HepG2 (cell line): ENCODE data around the gene POLN. TPM values are rescaled to one million over a fixed set of nuclear protein-coding genes. Genes with fewer than 3 reads are reported as not detected.
A peak's percentile ranks its signal among the peaks of the same experiment; 100 is the strongest.

Experiments
- ATAC-seq: fragments of 200-7000 bp; cut with Tn5 transposase; 3 replicates; pipeline ENCODE4 v1.9.1; 2020; ENCODE audit warnings: mild to moderate bottlenecking, moderate library complexity
- BruUV-seq: library from RNA; stranded (reverse); fragments of 400-500 nt; replicated peaks from 2 replicates; lab custom pipeline; 2021; lab: Mats Ljungman, UMichigan
- CTCF ChIA-PET: fragments of 300-600 bp; formaldehyde crosslinking; extraction: SDS; loops from one replicate; lab custom pipeline; 2021; ENCODE audit warnings: low total read pairs, inconsistent platforms, low intra/inter-chr PET ratio; lab: Yijun Ruan, JAX
- POLR2A ChIA-PET: fragments of 350-600 bp; sonication (Branson Sonifier 250); formaldehyde crosslinking; loops from one replicate; lab custom pipeline; 2020; ENCODE audit warnings: antibody characterized with exemption, inconsistent platforms; lab: Yijun Ruan, JAX
- DNase-seq: peaks from one replicate; pipeline ENCODE4 v3.0.0-alpha.2; 2015; ENCODE audit warnings: low spot score
- FAIRE-seq: peaks from 3 replicates; lab custom pipeline; 2011; peaks lifted over from hg19 to GRCh38; lab: Jason Lieb, UNC
- H2AFZ ChIP-seq: one replicate; pipeline ENCODE4 v1.6.1; 2011; ENCODE audit warnings: low read length, inconsistent platforms
- H3K27ac ChIP-seq: fragments of 300-600 bp; 3 replicates; pipeline ENCODE4 v1.8.0; 2011; ENCODE audit warnings: mixed run types, mild to moderate bottlenecking, mixed read lengths, low read length, inconsistent platforms; ENCODE audit not compliant: insufficient read depth; ENCODE audit errors: extremely low read length
- H3K27me3 ChIP-seq, 2 experiments: fragments of 200-600 bp in 1 of 2; 2 replicates in 1 of 2; 3 replicates in 1 of 2; pipeline versions ENCODE4 v1.6.0 to v1.8.0; 2011; ENCODE audit warnings: low read length in 2 of 2, mild to moderate bottlenecking in 2 of 2, moderate library complexity in 2 of 2, inconsistent platforms in 1 of 2; ENCODE audit not compliant: insufficient read depth in 2 of 2, control insufficient read depth in 1 of 2
- H3K36me3 ChIP-seq, 2 experiments: fragments of 200-600 bp in 1 of 2; replicated peaks in 1 of 2; 2 replicates in 1 of 2; 3 replicates in 1 of 2; pipeline versions ENCODE4 v1.5.1 to v1.8.0; 2011; ENCODE audit warnings: low read length in 2 of 2, inconsistent platforms in 1 of 2; ENCODE audit not compliant: insufficient read depth in 2 of 2, control insufficient read depth in 1 of 2
- H3K4me1 ChIP-seq: 2 replicates; pipeline ENCODE4 v1.5.1; 2012; ENCODE audit warnings: low read length, inconsistent platforms; ENCODE audit not compliant: insufficient read depth
- H3K4me2 ChIP-seq: 2 replicates; pipeline ENCODE4 v1.6.0; 2011; ENCODE audit warnings: low read depth, low read length, inconsistent platforms
- H3K4me3 ChIP-seq, 3 experiments: fragments of 200-600 bp in 1 of 3; sonication (generic), shearing (Covaris generic) in 1 of 3; replicated peaks in 1 of 3; 2 replicates each; pipeline ENCODE4 v1.5.1; 2011 to 2016; ENCODE audit warnings: low read length in 3 of 3, inconsistent platforms in 2 of 3, low read depth in 2 of 3, mild to moderate bottlenecking in 2 of 3, control low read depth in 1 of 3, mixed read lengths in 1 of 3; ENCODE audit not compliant: insufficient read depth in 1 of 3
- H3K79me2 ChIP-seq: one replicate; pipeline ENCODE4 v1.6.1; 2011; ENCODE audit warnings: low read length, inconsistent platforms; ENCODE audit not compliant: insufficient read depth
- H3K9ac ChIP-seq: 2 replicates; pipeline ENCODE4 v1.6.0; 2011; ENCODE audit warnings: mild to moderate bottlenecking, low read depth, low read length, inconsistent platforms; ENCODE audit not compliant: insufficient read depth
- H3K9me3 ChIP-seq: 2 replicates; pipeline ENCODE4 v1.5.1; 2012; ENCODE audit warnings: mild to moderate bottlenecking, low read length
- H4K20me1 ChIP-seq: 2 replicates; pipeline ENCODE4 v1.6.0; 2011; ENCODE audit warnings: inconsistent platforms, mild to moderate bottlenecking, low read length, moderate library complexity; ENCODE audit not compliant: insufficient read depth
- CAMTA2 ChIP-seq: sonication (generic); formaldehyde crosslinking; IDR thresholded peaks from 2 replicates; pipeline ENCODE4 v1.4.0; 2020; ENCODE audit warnings: mild to moderate bottlenecking, missing genetic modification reagents, borderline replicate concordance
- MIXL1 ChIP-seq: IDR thresholded peaks from 2 replicates; pipeline ENCODE4 v1.6.1; 2016
- NR2C2 ChIP-seq: sonication (generic); formaldehyde crosslinking; IDR thresholded peaks from 2 replicates; pipeline ENCODE4 v1.4.0; 2020; ENCODE audit warnings: missing genetic modification reagents, mild to moderate bottlenecking, moderate library complexity, borderline replicate concordance
- PCBP1 ChIP-seq: fragments of 200-400 bp; formaldehyde crosslinking; IDR thresholded peaks from 2 replicates; pipeline ENCODE4 v1.6.1; 2017; ENCODE audit warnings: mild to moderate bottlenecking, low read depth, low read length, borderline replicate concordance
- PCBP2 ChIP-seq: fragments of 200-400 bp; formaldehyde crosslinking; optimal IDR thresholded peaks from 2 replicates; pipeline ENCODE3; 2018; ENCODE audit warnings: low read length, low read depth; ENCODE audit not compliant: poor library complexity, severe bottlenecking
- ZFP36 ChIP-seq: fragments of 150-350 bp; IDR thresholded peaks from 2 replicates; pipeline ENCODE4 v1.6.1; 2018; ENCODE audit warnings: borderline replicate concordance, low read length, low read depth; ENCODE audit not compliant: partially characterized antibody
- ZFY ChIP-seq: sonication (generic); formaldehyde crosslinking; IDR thresholded peaks from 2 replicates; pipeline ENCODE4 v1.4.0; 2020; ENCODE audit warnings: missing genetic modification reagents
- ZNF124 ChIP-seq: sonication (generic); formaldehyde crosslinking; IDR thresholded peaks from 2 replicates; pipeline ENCODE4 v1.4.0; 2020; ENCODE audit warnings: missing genetic modification reagents
- ZNF138 ChIP-seq: sonication (generic); formaldehyde crosslinking; IDR thresholded peaks from 2 replicates; pipeline ENCODE4 v1.5.0; 2020; ENCODE audit warnings: mild to moderate bottlenecking, low read depth, missing genetic modification reagents
- ZNF687 ChIP-seq: sonication (generic); formaldehyde crosslinking; IDR thresholded peaks from 2 replicates; pipeline ENCODE4 v1.5.1; 2020; ENCODE audit warnings: mild to moderate bottlenecking, missing genetic modification reagents, moderate library complexity
- WGBS: methylation state at CpG from one replicate; pipeline ENCODE4 v1.1.6; 2017; ENCODE audit warnings: low lambda C conversion rate; 5-methylcytosine and 5-hydroxymethylcytosine counted together
- in situ Hi-C: cut with HindIII; loops from 2 replicates; pipeline ENCODE4 v1.10.0; 2017; ENCODE audit warnings: low pct_unique_long_range_greater_than_20kb; ENCODE audit not compliant: extremely low pct_ligation_motif_present
- intact Hi-C: fragments of 100-400 bp; cut with micrococcal nuclease; formaldehyde crosslinking; loops from one replicate; pipeline ENCODE4 v1.10.0; 2022; ENCODE audit not compliant: unreplicated experiment
- polyA plus RNA-seq, 8 experiments: library from polyadenylated mRNA; depleted of rRNA in 3 of 8; stranded (reverse) in 7 of 8; unstranded in 1 of 8; fragments of >200 nt; fragmentation: Illumina TruSeq in 4 of 8; extraction: Trizol in 4 of 8; gene quantifications; 2 replicates each; pipeline versions ENCODE4 v1.2.1 to v1.2.3, GENCODE V29; 2011 to 2016; ENCODE audit warnings: low read depth in 4 of 8, missing spikeins in 1 of 8, mixed read lengths in 1 of 8; ENCODE audit not compliant: insufficient read depth in 1 of 8
- total RNA-seq, 5 experiments: library from RNA; depleted of rRNA; stranded (reverse); fragments of >200 nt; fragmentation: Illumina TruSeq; extraction: Trizol; gene quantifications; 2 replicates each; pipeline ENCODE4 v1.2.3, GENCODE V29; 2016; ENCODE audit warnings: low read depth in 1 of 5
- TF ChIP-seq, protein P1 (sequence below): sonication (generic); formaldehyde crosslinking; IDR thresholded peaks from 2 replicates; pipeline ENCODE4 v1.8.0; 2022; ENCODE audit warnings: missing genetic modification reagents, mild to moderate bottlenecking, borderline replicate concordance
- TF ChIP-seq, protein P2 (sequence below): sonication (generic); formaldehyde crosslinking; IDR thresholded peaks from 2 replicates; pipeline ENCODE4 v1.5.0; 2020; ENCODE audit warnings: mild to moderate bottlenecking, missing genetic modification reagents

Gene POLN
- total and polyA plus RNA-seq, 2 of the 13 experiments (the other 11 are each of a cell fraction or from before 2014, with no cell fraction given) = 0.93 to 1.5 TPM

GRCh38 chr4:2067446-2068197 is 174.3 kb downstream of the POLN start:
- Histone ChIP-seq H3K4me3 (no peak overlapping the region; a peak in 1 of 6 replicates), H3K9ac (no peak overlapping the region), H4K20me1 (no peaks in the 10 kb centered on the region), H3K4me2 (no peak overlapping the region; the same call in 1 of the 2 replicates), H3K4me1 (peaks cover 62% of the 10 kb centered on the region), H3K27me3 (no peaks in the 10 kb centered on the region), H3K79me2 (no peaks in the 10 kb centered on the region), H3K9me3 (no peaks in the 10 kb centered on the region), H3K36me3 (no peaks in the 10 kb centered on the region), H2AFZ (no peak overlapping the region), H3K27ac (no peak overlapping the region)
- 69% methylated on average over 10 of the region's 26 CpGs for WGBS
- POLR2A ChIA-PET = no interaction called here
- DNase-seq (no peak), FAIRE-seq (no peak), ATAC-seq (peak; percentile 6)
- in situ Hi-C loops (no loop called here), intact Hi-C loops (no loop called here)
- CTCF ChIA-PET = no interaction called here
- no TSS peak for BruUV-seq
- no peak for TF ChIP-seq ZNF124
- 0 out of 2 replicates have a peak, but pooled peaks have one; percentile 2 for TF ChIP-seq ZFY (CRISPR knock-in tag)
- TF ChIP-seq PCBP1 = no peak
- no peak for TF ChIP-seq ZFP36
- no peak for TF ChIP-seq CAMTA2 (CRISPR knock-in tag)
- TF ChIP-seq ZNF138 (CRISPR knock-in tag) = no peak
- TF ChIP-seq, protein P1, sequence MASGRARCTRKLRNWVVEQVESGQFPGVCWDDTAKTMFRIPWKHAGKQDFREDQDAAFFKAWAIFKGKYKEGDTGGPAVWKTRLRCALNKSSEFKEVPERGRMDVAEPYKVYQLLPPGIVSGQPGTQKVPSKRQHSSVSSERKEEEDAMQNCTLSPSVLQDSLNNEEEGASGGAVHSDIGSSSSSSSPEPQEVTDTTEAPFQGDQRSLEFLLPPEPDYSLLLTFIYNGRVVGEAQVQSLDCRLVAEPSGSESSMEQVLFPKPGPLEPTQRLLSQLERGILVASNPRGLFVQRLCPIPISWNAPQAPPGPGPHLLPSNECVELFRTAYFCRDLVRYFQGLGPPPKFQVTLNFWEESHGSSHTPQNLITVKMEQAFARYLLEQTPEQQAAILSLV = no peak
- no peak for TF ChIP-seq NR2C2 (CRISPR knock-in tag)
- TF ChIP-seq MIXL1 (CRISPR knock-in tag) = no peak
- TF ChIP-seq, protein P2, sequence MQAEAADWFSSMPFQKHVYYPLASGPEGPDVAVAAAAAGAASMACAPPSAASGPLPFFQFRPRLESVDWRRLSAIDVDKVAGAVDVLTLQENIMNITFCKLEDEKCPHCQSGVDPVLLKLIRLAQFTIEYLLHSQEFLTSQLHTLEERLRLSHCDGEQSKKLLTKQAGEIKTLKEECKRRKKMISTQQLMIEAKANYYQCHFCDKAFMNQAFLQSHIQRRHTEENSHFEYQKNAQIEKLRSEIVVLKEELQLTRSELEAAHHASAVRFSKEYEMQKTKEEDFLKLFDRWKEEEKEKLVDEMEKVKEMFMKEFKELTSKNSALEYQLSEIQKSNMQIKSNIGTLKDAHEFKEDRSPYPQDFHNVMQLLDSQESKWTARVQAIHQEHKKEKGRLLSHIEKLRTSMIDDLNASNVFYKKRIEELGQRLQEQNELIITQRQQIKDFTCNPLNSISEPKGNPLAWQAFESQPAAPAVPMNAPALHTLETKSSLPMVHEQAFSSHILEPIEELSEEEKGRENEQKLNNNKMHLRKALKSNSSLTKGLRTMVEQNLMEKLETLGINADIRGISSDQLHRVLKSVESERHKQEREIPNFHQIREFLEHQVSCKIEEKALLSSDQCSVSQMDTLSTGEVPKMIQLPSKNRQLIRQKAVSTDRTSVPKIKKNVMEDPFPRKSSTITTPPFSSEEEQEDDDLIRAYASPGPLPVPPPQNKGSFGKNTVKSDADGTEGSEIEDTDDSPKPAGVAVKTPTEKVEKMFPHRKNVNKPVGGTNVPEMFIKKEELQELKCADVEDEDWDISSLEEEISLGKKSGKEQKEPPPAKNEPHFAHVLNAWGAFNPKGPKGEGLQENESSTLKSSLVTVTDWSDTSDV (CRISPR knock-in tag) = no peak
- TF ChIP-seq PCBP2 = no peak
- peak; percentile 28 for TF ChIP-seq ZNF687 (CRISPR knock-in tag)
